NCI-H1417 treated with DMSO at 0.1 percent for 48 hours (cell line): ENCODE results near the gene LRRC23.
A peak's percentile ranks its signal among the peaks of the same experiment; 100 is the strongest.
"Not testable (repeated sequence)": the region's sequence is repeated elsewhere in the genome, so short reads cannot be mapped to it uniquely, and the experiment has no call there.

Experiments used
- DNase-seq: peaks from one replicate; lab custom pipeline; 2025; lab: John Stamatoyannopoulos, UW

Gene LRRC23

GRCh38 chr12:6872073-6873048 is 32.3 kb upstream of the LRRC23 start:
- DNase-seq = no peak

GRCh38 chr12:6873094-6874014 is 31.3 kb upstream of the LRRC23 start, which contains the start of gene SPSB2:
Gene SPSB2 (minus strand): TSS chr12:6873303. CDS start chr12:6872901, 402 bp downstream.
- peak; percentile 51 for DNase-seq

GRCh38 chr12:6874015-6874368 is 30.6 kb upstream of the LRRC23 start:
- not testable (repeated sequence) for DNase-seq

- not testable (repeated sequence) for DNase-seq
These were observed 24.8 kb upstream of the LRRC23 start for GRCh38 chr12:6879824-6880223.

GRCh38 chr12:6883252-6883651 is 21.4 kb upstream of the LRRC23 start:
- DNase-seq = no peak

GRCh38 chr12:6883683-6884082 is 20.9 kb upstream of the LRRC23 start:
- no peak for DNase-seq

GRCh38 chr12:6884539-6884938 is 20.1 kb upstream of the LRRC23 start:
- no peak for DNase-seq

GRCh38 chr12:6886206-6886999 is 18.2 kb upstream of the LRRC23 start:
- not testable (repeated sequence) for DNase-seq

- DNase-seq = no peak
These were observed 17.2 kb upstream of the LRRC23 start for GRCh38 chr12:6887460-6887859.

- DNase-seq = no peak
These were observed 16.3 kb upstream of the LRRC23 start for GRCh38 chr12:6888360-6888759.

- not testable (repeated sequence) for DNase-seq
These were observed 15.8 kb upstream of the LRRC23 start for GRCh38 chr12:6888794-6889193.

- DNase-seq = not testable (repeated sequence)
These were observed 14.6 kb upstream of the LRRC23 start for GRCh38 chr12:6889775-6890573.

- peak; percentile 84 for DNase-seq
These were observed 13.6 kb upstream of the LRRC23 start for GRCh38 chr12:6890789-6891645.

GRCh38 chr12:6891646-6892001 is 13.0 kb upstream of the LRRC23 start:
- DNase-seq = no peak

- not testable (repeated sequence) for DNase-seq
These were observed 11.9 kb upstream of the LRRC23 start for GRCh38 chr12:6892683-6893082.

- DNase-seq = no peak
These were observed 10.3 kb upstream of the LRRC23 start for GRCh38 chr12:6894321-6894720.

- no peak for DNase-seq
These were observed 7.7 kb upstream of the LRRC23 start for GRCh38 chr12:6896846-6897435.

GRCh38 chr12:6899427-6899826 is 5.2 kb upstream of the LRRC23 start:
- no peak for DNase-seq

GRCh38 chr12:6899837-6900519 is 4.6 kb upstream of the LRRC23 start:
- DNase-seq = no peak
